Lung (tissue), 16 donors: ENCODE data around the gene PADI1. TPM values are rescaled to one million over a fixed set of nuclear protein-coding genes. Genes with fewer than 3 reads are reported as not detected.

Experiments
- ATAC-seq: fragments of 200-7000 bp; cut with Tn5 transposase; one replicate; pipeline ENCODE4 v1.9.1; 2020; ENCODE audit warnings: moderate number of reproducible peaks; ENCODE audit not compliant: insufficient read depth, low FRiP score
- DNase-seq, 3 donors: peaks; one replicate each; pipeline ENCODE4 v3.0.0-alpha.2; 2013 to 2017
- H3K27ac ChIP-seq, 2 donors: one replicate each; pipeline ENCODE4 v1.5.1; 2013; ENCODE audit warnings: mild to moderate bottlenecking in 2 of 2, moderate library complexity in 2 of 2, control low read depth in 1 of 2, inconsistent platforms in 1 of 2, low read depth in 1 of 2, low read length in 1 of 2
- H3K27me3 ChIP-seq, 3 donors: one replicate each; pipeline ENCODE4 v1.5.1; 2013; ENCODE audit warnings: low read length in 2 of 3; ENCODE audit not compliant: control insufficient read depth in 3 of 3, insufficient read depth in 3 of 3
- H3K36me3 ChIP-seq, 4 donors: one replicate each; pipeline ENCODE4 v1.5.1; 2013; ENCODE audit warnings: low read length in 4 of 4, mild to moderate bottlenecking in 1 of 4, moderate library complexity in 1 of 4; ENCODE audit not compliant: control insufficient read depth in 4 of 4, insufficient read depth in 4 of 4
- H3K4me1 ChIP-seq, 5 donors: one replicate each; pipeline ENCODE4 v1.5.1; 2013; ENCODE audit warnings: low read length in 5 of 5, mild to moderate bottlenecking in 2 of 5, moderate library complexity in 1 of 5; ENCODE audit not compliant: control insufficient read depth in 5 of 5, insufficient read depth in 5 of 5
- H3K4me3 ChIP-seq: one replicate; pipeline ENCODE4 v1.5.1; 2013; ENCODE audit warnings: mild to moderate bottlenecking, control low read depth, moderate library complexity
- H3K9ac ChIP-seq, 2 donors: one replicate each; pipeline ENCODE4 v1.5.1; 2013; ENCODE audit warnings: low read length in 2 of 2, control low read depth in 1 of 2; ENCODE audit not compliant: insufficient read depth in 1 of 2
- H3K9me3 ChIP-seq, 4 donors: one replicate each; pipeline ENCODE4 v1.5.1; 2013; ENCODE audit warnings: low read length in 3 of 4, mild to moderate bottlenecking in 1 of 4, moderate library complexity in 1 of 4; ENCODE audit not compliant: control insufficient read depth in 4 of 4, insufficient read depth in 3 of 4
- CTCF ChIP-seq: IDR thresholded peaks from 2 replicates; pipeline ENCODE4 v1.5.1; 2012; ENCODE audit warnings: mild to moderate bottlenecking; ENCODE audit errors: control extremely low read depth, extremely low read depth
- WGBS, 2 donors: extraction: QIAGEN DNeasy Blood & Tissue Kit; methylation state at CpG; one replicate each; pipeline ENCODE4 v1.1.7; 2013; 5-methylcytosine and 5-hydroxymethylcytosine counted together
- long read RNA-seq, 5 donors: transcript quantifications; one replicate each; lab custom pipeline, GENCODE V29; 2026
- polyA plus RNA-seq, 2 donors: library from polyadenylated mRNA; stranded (reverse); fragments of 200-250 nt; gene quantifications; one replicate each; pipeline ENCODE4 v1.2.1, GENCODE V29; 2013
- total RNA-seq, 2 donors: library from RNA; depleted of rRNA in 1 of 2; stranded (reverse); fragments of >200 nt in 1 of 2; gene quantifications; one replicate each; pipeline ENCODE4 v1.2.1, GENCODE V29; 2014 to 2021
- donor health status: control.
- donor health status: control.
- donor health status: Bipolar disorder and iron deficiency.
- donor health status: healthy.
- donor health status: DM: yes; HTN: yes; CAD: no.

The PADI1 gene
- total RNA-seq (not detected), polyA plus RNA-seq (under 1 TPM; 0.09 to 0.35 TPM)
- long read RNA-seq, donor 1, result 0 reads
- long read RNA-seq, donor 2, result 0 reads
- long read RNA-seq, donor 3, result 0 reads
- long read RNA-seq, donor 4, result 0 reads
- long read RNA-seq, donor 5, result 0 reads

DNA sequence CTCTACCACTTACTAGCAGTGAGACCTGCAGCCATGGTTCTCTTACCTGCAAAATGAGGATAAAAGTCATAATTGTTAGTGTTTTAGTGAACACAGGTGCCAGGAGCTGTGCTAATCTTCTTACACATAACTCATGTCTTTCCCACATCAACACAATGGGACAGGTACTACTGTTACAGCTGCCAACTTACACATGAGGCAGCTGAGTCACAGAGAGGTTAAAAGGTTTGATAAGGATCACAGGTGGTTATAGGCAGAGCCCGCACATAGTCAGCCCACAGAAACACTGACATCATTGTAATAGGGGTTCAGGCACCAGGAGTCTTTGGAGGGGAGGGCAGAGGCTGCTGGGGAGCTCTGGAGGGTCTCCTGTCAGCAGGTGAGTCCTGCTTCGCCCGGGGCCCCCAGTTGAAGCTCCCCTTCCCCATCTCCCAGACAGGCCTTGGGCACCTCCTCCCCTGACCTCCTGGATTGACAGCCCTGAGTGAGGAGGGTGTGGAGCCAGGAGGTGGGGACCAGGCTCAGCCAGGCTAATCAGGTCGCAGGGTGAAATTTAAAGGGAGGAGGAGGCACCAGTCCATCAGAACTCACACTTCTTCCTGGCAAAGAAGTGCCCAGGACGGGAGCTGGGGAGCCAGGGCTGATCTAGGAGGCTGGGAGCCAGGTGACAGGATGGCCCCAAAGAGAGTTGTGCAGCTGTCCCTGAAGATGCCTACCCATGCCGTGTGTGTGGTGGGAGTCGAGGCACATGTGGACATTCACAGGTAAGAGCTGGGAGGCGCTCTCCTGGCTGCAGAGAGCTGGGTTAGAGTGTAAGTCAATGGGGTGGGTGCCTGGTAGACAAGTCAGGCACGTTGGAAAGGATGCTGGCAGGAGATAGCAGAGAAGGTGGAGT, at the start of gene PADI1:
Gene PADI1 (plus strand): TSS at position 583 of the 895 bp plus-strand sequence. CDS start 90 bp downstream, at position 673.
- Histone ChIP-seq H3K9ac (no peak within 1 kb of the TSS), H3K27ac (no peak within 1 kb of the TSS), H3K9me3 (no peaks in the 10 kb centered on the region), H3K4me3 (no peak within 1 kb of the TSS), H3K36me3 (no peaks in the 10 kb centered on the region), H3K27me3 (no peaks in the 10 kb centered on the region), H3K4me1 (no peaks in the 10 kb centered on the region)
- DNase-seq (no peak), ATAC-seq (no peak)
- 81 to 85% methylated on average over 9 of the region's 9 CpGs for WGBS, 2 donors
- TF ChIP-seq CTCF, result no peak

GRCh38 chr1:17155257-17155920, 49.5 kb upstream of the PADI1 start:
- Histone ChIP-seq H3K9ac (no peak overlapping the region), H3K27ac (no peak overlapping the region), H3K9me3 (peaks cover 0 to 21% (median 15%) of the 10 kb centered on the region in 4 donors), H3K4me3 (no peak overlapping the region), H3K36me3 (no peaks in the 10 kb centered on the region), H3K4me1 (no peaks in the 10 kb centered on the region), H3K27me3 (no peaks in the 10 kb centered on the region)
- no peak for TF ChIP-seq CTCF
- ATAC-seq (no peak), DNase-seq (no peak)
- 38 to 72% methylated on average over 2 of the region's 2 CpGs for WGBS, 2 donors

GRCh38 chr1:17156108-17156507, 48.8 kb upstream of the PADI1 start:
- ATAC-seq, result no peak
- no peaks in the 10 kb centered on the region for H3K36me3 ChIP-seq
- peaks cover 0 to 21% (median 15%) of the 10 kb centered on the region in 4 donors for H3K9me3 ChIP-seq
- no peak for DNase-seq
- no peak overlapping the region for H3K27ac ChIP-seq
- no peak overlapping the region for H3K9ac ChIP-seq
- H3K4me3 ChIP-seq, result no peak overlapping the region
- H3K27me3 ChIP-seq, result no peaks in the 10 kb centered on the region
- no peak for TF ChIP-seq CTCF
- no peaks in the 10 kb centered on the region for H3K4me1 ChIP-seq
- WGBS, 2 donors, result 56 to 73% methylated on average over 3 of the region's 3 CpGs
